K562 (cell line): ENCODE measurements around the gene RSPH9. TPM values are rescaled to one million over a fixed set of nuclear protein-coding genes. Genes with fewer than 3 reads are reported as not detected.
A peak's percentile ranks its signal among the peaks of the same experiment; 100 is the strongest.

ENCODE experiments used
- MYC ChIP-seq, 2 experiments: fragments of 250-450 bp in 1 of 2; sonication (Bioruptor Pico) in 1 of 2; IDR thresholded peaks; 2 replicates each; pipeline versions ENCODE4 v1.5.1 to v1.6.1; 2012 to 2021; ENCODE audit warnings: low read depth in 2 of 2, borderline replicate concordance in 1 of 2, improper control_type of control experiment in 1 of 2, low read length in 1 of 2, mild to moderate bottlenecking in 1 of 2, moderate library complexity in 1 of 2
- NFXL1 ChIP-seq: fragments of 450-650 bp; formaldehyde crosslinking; IDR thresholded peaks from 2 replicates; pipeline ENCODE4 v1.4.0; 2021; ENCODE audit warnings: mild to moderate bottlenecking
- NR4A1 ChIP-seq, 2 experiments: fragments of 250-450 bp in 1 of 2; fragments of 450-650 bp in 1 of 2; sonication (Bioruptor Pico) in 1 of 2; IDR thresholded peaks; 2 replicates each; pipeline versions ENCODE4 v1.4.0 to v1.6.1; 2016 to 2020; ENCODE audit warnings: mild to moderate bottlenecking in 2 of 2, missing compliant biosample characterization in 1 of 2, missing genetic modification characterization in 1 of 2, moderate library complexity in 1 of 2
- RCOR1 ChIP-seq, 2 experiments: IDR thresholded peaks; 2 replicates each; pipeline ENCODE4 v1.6.1; 2012; ENCODE audit warnings: low read depth in 2 of 2, low read length in 2 of 2, borderline replicate concordance in 1 of 2, improper control_type of control experiment in 1 of 2
- SNRNP70 ChIP-seq: fragments of 200-400 bp; formaldehyde crosslinking; optimal IDR thresholded peaks from 2 replicates; pipeline ENCODE3; 2017; ENCODE audit warnings: low read depth, low read length
- SUPT5H ChIP-seq: fragments of 450-650 bp; IDR thresholded peaks from 2 replicates; pipeline ENCODE4 v1.6.1; 2016
- TAF7 ChIP-seq: fragments of 450-650 bp; IDR thresholded peaks from 2 replicates; pipeline ENCODE4 v1.6.1; 2016; ENCODE audit warnings: missing genetic modification characterization, missing compliant biosample characterization
- TAL1 ChIP-seq: fragments of 450-650 bp; IDR thresholded peaks from 2 replicates; pipeline ENCODE4 v1.6.1; 2016; ENCODE audit warnings: mild to moderate bottlenecking
- TOE1 ChIP-seq, 2 experiments: fragments of 450-650 bp in 1 of 2; sonication (generic) in 1 of 2; formaldehyde crosslinking in 1 of 2; IDR thresholded peaks; 2 replicates each; pipeline versions ENCODE4 v1.7.1 to v1.8.0; 2016 to 2022; ENCODE audit warnings: borderline replicate concordance in 2 of 2, mild to moderate bottlenecking in 2 of 2, antibody characterized with exemption in 1 of 2, inconsistent platforms in 1 of 2, low read depth in 1 of 2, missing genetic modification reagents in 1 of 2, moderate library complexity in 1 of 2
- ZFPM2 ChIP-seq: fragments of 250-450 bp; sonication (Bioruptor Pico); IDR thresholded peaks from 2 replicates; pipeline ENCODE4 v1.5.1; 2022; ENCODE audit warnings: mild to moderate bottlenecking
- ZNF551 ChIP-seq: fragments of 250-450 bp; sonication (Bioruptor Pico); IDR thresholded peaks from 2 replicates; pipeline ENCODE4 v1.5.0; 2021; ENCODE audit warnings: mild to moderate bottlenecking, moderate library complexity
- ZZZ3 ChIP-seq: fragments of 450-650 bp; IDR thresholded peaks from 2 replicates; pipeline ENCODE4 v1.6.1; 2016; ENCODE audit warnings: antibody characterized with exemption, mild to moderate bottlenecking, moderate library complexity
- polyA plus RNA-seq, 8 experiments: library from polyadenylated mRNA; depleted of rRNA in 4 of 8; stranded (reverse) in 5 of 8; unstranded in 3 of 8; fragments of >200 nt; fragmentation: Nextera tagmentation in 2 of 8; fragmentation: Illumina TruSeq in 1 of 8; extraction: Ambion mirVana in 2 of 8; extraction: Trizol in 1 of 8; gene quantifications; 2 replicates each; pipeline versions ENCODE4 v1.2.1 to v1.2.3, GENCODE V29; 2011 to 2014; ENCODE audit warnings: inconsistent platforms in 1 of 8, missing spikeins in 1 of 8
- total RNA-seq, 7 experiments: library from RNA; depleted of rRNA in 6 of 7; stranded (reverse); fragments of >200 nt in 6 of 7; fragmentation: Illumina TruSeq in 2 of 7; extraction: Trizol in 2 of 7; gene quantifications; 2 replicates each; pipeline versions ENCODE4 v1.2.1 to v1.2.3, GENCODE V29; 2011 to 2021; ENCODE audit warnings: low replicate concordance in 1 of 7
- TF ChIP-seq, protein P1 (sequence below): fragments of 250-450 bp; sonication (Bioruptor Pico); IDR thresholded peaks from 2 replicates; pipeline ENCODE4 v1.5.0; 2021; ENCODE audit warnings: mild to moderate bottlenecking, borderline replicate concordance
- TF ChIP-seq, protein P2 (sequence below): fragments of 450-650 bp; IDR thresholded peaks from 2 replicates; pipeline ENCODE4 v1.6.1; 2014; ENCODE audit warnings: low read depth, mild to moderate bottlenecking, moderate library complexity, borderline replicate concordance
- TF ChIP-seq, protein P3 (sequence below): sonication (generic); formaldehyde crosslinking; IDR thresholded peaks from 2 replicates; pipeline ENCODE4 v1.8.0; 2022; ENCODE audit warnings: missing genetic modification reagents, mild to moderate bottlenecking, borderline replicate concordance
- TF ChIP-seq, protein P4 (sequence below): fragments of 150-350 bp; IDR thresholded peaks from 2 replicates; pipeline ENCODE4 v1.6.1; 2014; ENCODE audit warnings: low read depth, mild to moderate bottlenecking, low read length, borderline replicate concordance

RSPH9 gene
- total and polyA plus RNA-seq, 9 of the 15 experiments (the other 6 are each of a cell fraction or from before 2014, with no cell fraction given), result 0.05 to 0.60 (median 0.39) TPM; not detected in 6

DNA sequence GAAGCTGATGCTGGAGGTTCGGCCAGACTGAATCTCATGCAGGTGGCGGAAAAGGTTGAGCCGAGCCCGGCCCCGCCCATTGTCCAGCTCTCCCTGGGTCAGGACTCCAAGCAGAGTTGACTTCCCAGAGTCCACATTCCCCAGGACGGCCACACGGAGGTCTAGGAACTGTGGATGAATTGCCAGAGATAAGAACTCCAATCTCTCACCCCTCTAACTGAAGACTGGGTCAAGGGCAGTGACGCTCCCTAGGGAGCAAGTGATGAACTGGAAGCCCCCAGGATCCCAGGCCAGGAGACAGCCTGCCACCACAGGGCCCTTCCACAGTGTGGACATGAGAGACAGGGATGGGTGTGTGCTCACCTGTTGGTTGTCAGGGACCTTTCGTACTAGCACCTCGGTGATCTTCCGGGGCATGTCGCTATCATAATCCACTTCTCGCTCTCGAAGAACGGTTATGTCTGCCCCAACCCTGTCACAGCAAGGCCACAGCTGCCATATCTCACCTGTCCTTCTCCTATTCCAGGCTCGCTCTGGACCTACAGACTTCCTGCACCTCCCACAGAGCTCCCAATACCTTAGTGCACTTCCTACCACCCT is 19.3 kb upstream of the RSPH9 start (continued):
- TF ChIP-seq, protein P1, sequence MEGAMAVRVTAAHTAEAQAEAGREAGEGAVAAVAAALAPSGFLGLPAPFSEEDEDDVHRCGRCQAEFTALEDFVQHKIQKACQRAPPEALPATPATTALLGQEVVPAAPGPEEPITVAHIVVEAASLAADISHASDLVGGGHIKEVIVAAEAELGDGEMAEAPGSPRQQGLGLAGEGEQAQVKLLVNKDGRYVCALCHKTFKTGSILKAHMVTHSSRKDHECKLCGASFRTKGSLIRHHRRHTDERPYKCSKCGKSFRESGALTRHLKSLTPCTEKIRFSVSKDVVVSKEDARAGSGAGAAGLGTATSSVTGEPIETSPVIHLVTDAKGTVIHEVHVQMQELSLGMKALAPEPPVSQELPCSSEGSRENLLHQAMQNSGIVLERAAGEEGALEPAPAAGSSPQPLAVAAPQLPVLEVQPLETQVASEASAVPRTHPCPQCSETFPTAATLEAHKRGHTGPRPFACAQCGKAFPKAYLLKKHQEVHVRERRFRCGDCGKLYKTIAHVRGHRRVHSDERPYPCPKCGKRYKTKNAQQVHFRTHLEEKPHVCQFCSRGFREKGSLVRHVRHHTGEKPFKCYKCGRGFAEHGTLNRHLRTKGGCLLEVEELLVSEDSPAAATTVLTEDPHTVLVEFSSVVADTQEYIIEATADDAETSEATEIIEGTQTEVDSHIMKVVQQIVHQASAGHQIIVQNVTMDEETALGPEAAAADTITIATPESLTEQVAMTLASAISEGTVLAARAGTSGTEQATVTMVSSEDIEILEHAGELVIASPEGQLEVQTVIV, result no peak
- 0 out of 2 replicates have a peak, but pooled peaks have one; percentile 30 for TF ChIP-seq NFXL1 (CRISPR knock-in tag)
- TF ChIP-seq TAF7 (tag), result 0 out of 2 replicates have a peak, but pooled peaks have one; percentile 4
- TF ChIP-seq, protein P2, sequence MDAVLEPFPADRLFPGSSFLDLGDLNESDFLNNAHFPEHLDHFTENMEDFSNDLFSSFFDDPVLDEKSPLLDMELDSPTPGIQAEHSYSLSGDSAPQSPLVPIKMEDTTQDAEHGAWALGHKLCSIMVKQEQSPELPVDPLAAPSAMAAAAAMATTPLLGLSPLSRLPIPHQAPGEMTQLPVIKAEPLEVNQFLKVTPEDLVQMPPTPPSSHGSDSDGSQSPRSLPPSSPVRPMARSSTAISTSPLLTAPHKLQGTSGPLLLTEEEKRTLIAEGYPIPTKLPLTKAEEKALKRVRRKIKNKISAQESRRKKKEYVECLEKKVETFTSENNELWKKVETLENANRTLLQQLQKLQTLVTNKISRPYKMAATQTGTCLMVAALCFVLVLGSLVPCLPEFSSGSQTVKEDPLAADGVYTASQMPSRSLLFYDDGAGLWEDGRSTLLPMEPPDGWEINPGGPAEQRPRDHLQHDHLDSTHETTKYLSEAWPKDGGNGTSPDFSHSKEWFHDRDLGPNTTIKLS, result no peak
- TF ChIP-seq RCOR1 (IDR thresholded peaks at IDR 0.05; ENCODE audit: borderline replicate concordance in 1 of 2, low read depth in 2 of 2, low read length in 2 of 2), result no peak
- no peak for TF ChIP-seq TAL1
- TF ChIP-seq ZZZ3, result no peak
- no peak; the same call in 1 of the 2 replicates for TF ChIP-seq SUPT5H
- TF ChIP-seq, protein P3, sequence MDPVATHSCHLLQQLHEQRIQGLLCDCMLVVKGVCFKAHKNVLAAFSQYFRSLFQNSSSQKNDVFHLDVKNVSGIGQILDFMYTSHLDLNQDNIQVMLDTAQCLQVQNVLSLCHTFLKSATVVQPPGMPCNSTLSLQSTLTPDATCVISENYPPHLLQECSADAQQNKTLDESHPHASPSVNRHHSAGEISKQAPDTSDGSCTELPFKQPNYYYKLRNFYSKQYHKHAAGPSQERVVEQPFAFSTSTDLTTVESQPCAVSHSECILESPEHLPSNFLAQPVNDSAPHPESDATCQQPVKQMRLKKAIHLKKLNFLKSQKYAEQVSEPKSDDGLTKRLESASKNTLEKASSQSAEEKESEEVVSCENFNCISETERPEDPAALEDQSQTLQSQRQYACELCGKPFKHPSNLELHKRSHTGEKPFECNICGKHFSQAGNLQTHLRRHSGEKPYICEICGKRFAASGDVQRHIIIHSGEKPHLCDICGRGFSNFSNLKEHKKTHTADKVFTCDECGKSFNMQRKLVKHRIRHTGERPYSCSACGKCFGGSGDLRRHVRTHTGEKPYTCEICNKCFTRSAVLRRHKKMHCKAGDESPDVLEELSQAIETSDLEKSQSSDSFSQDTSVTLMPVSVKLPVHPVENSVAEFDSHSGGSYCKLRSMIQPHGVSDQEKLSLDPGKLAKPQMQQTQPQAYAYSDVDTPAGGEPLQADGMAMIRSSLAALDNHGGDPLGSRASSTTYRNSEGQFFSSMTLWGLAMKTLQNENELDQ (CRISPR knock-in tag), result no peak
- no peak for TF ChIP-seq TOE1 (IDR thresholded peaks at IDR 0.05; ENCODE audit: borderline replicate concordance)
- TF ChIP-seq TOE1 (CRISPR knock-in tag; IDR thresholded peaks at IDR 0.05; ENCODE audit: borderline replicate concordance, low read depth), result no peak
- TF ChIP-seq, protein P4, sequence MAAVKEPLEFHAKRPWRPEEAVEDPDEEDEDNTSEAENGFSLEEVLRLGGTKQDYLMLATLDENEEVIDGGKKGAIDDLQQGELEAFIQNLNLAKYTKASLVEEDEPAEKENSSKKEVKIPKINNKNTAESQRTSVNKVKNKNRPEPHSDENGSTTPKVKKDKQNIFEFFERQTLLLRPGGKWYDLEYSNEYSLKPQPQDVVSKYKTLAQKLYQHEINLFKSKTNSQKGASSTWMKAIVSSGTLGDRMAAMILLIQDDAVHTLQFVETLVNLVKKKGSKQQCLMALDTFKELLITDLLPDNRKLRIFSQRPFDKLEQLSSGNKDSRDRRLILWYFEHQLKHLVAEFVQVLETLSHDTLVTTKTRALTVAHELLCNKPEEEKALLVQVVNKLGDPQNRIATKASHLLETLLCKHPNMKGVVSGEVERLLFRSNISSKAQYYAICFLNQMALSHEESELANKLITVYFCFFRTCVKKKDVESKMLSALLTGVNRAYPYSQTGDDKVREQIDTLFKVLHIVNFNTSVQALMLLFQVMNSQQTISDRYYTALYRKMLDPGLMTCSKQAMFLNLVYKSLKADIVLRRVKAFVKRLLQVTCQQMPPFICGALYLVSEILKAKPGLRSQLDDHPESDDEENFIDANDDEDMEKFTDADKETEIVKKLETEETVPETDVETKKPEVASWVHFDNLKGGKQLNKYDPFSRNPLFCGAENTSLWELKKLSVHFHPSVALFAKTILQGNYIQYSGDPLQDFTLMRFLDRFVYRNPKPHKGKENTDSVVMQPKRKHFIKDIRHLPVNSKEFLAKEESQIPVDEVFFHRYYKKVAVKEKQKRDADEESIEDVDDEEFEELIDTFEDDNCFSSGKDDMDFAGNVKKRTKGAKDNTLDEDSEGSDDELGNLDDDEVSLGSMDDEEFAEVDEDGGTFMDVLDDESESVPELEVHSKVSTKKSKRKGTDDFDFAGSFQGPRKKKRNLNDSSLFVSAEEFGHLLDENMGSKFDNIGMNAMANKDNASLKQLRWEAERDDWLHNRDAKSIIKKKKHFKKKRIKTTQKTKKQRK, result no peak
- no peak for TF ChIP-seq MYC (IDR thresholded peaks at IDR 0.05; ENCODE audit: low read depth, low read length)
- TF ChIP-seq MYC (CRISPR knock-in tag; IDR thresholded peaks at IDR 0.05; ENCODE audit: borderline replicate concordance, low read depth), result 0 out of 2 replicates have a peak, but pooled peaks have one; percentile 15
- no peak for TF ChIP-seq SNRNP70
- TF ChIP-seq ZFPM2 (CRISPR knock-in tag), result 0 out of 2 replicates have a peak, but pooled peaks have one; percentile 33
- TF ChIP-seq ZNF551 (CRISPR knock-in tag), result no peak
- no peak for TF ChIP-seq NR4A1 (CRISPR knock-in tag; IDR thresholded peaks at IDR 0.05)
- no peak for TF ChIP-seq NR4A1 (tag; IDR thresholded peaks at IDR 0.05)
